HEK293 (cell line): ENCODE data around the gene ZNRF1.

ENCODE experiments used
- GLI4 ChIP-seq: fragments of 450-650 bp; formaldehyde crosslinking; IDR thresholded peaks from 2 replicates; pipeline ENCODE4 v1.5.1; 2016; ENCODE audit warnings: missing biosample characterization, missing genetic modification characterization
- GLIS2 ChIP-seq: fragments of 450-650 bp; formaldehyde crosslinking; IDR thresholded peaks from 2 replicates; pipeline ENCODE4 v1.5.1; 2016; ENCODE audit warnings: missing biosample characterization, missing genetic modification characterization
- KLF1 ChIP-seq: fragments of 450-650 bp; formaldehyde crosslinking; IDR thresholded peaks from 2 replicates; pipeline ENCODE4 v1.5.1; 2016; ENCODE audit warnings: missing biosample characterization, missing genetic modification characterization
- KLF7 ChIP-seq: fragments of 450-650 bp; formaldehyde crosslinking; IDR thresholded peaks from 2 replicates; pipeline ENCODE4 v1.5.1; 2016; ENCODE audit warnings: missing biosample characterization, missing genetic modification characterization, borderline replicate concordance
- KLF9 ChIP-seq: fragments of 450-650 bp; formaldehyde crosslinking; IDR thresholded peaks from 2 replicates; pipeline ENCODE4 v1.5.1; 2016; ENCODE audit warnings: missing biosample characterization, missing genetic modification characterization, low read depth
- PRDM2 ChIP-seq: fragments of 450-650 bp; formaldehyde crosslinking; IDR thresholded peaks from 2 replicates; pipeline ENCODE4 v1.5.1; 2016; ENCODE audit warnings: missing biosample characterization, missing genetic modification characterization, borderline replicate concordance
- REPIN1 ChIP-seq: fragments of 450-650 bp; formaldehyde crosslinking; IDR thresholded peaks from 2 replicates; pipeline ENCODE4 v1.5.1; 2017; ENCODE audit warnings: missing biosample characterization, missing genetic modification characterization, low read depth
- YY2 ChIP-seq: fragments of 450-650 bp; formaldehyde crosslinking; IDR thresholded peaks from 2 replicates; pipeline ENCODE4 v1.5.1; 2016; ENCODE audit warnings: missing biosample characterization, missing genetic modification characterization
- ZBTB44 ChIP-seq: fragments of 450-650 bp; IDR thresholded peaks from 2 replicates; pipeline ENCODE4 v1.5.1; 2018; ENCODE audit warnings: missing biosample characterization, mild to moderate bottlenecking, missing genetic modification characterization
- ZBTB48 ChIP-seq: fragments of 450-650 bp; formaldehyde crosslinking; IDR thresholded peaks from 2 replicates; pipeline ENCODE4 v1.5.1; 2016; ENCODE audit warnings: missing biosample characterization, missing genetic modification characterization
- ZBTB7A ChIP-seq: fragments of 450-650 bp; formaldehyde crosslinking; IDR thresholded peaks from 2 replicates; pipeline ENCODE4 v1.5.1; 2016; ENCODE audit warnings: low read depth, missing biosample characterization, missing genetic modification characterization
- ZIC2 ChIP-seq: fragments of 450-650 bp; formaldehyde crosslinking; IDR thresholded peaks from 2 replicates; pipeline ENCODE4 v1.5.1; 2016; ENCODE audit warnings: missing biosample characterization, missing genetic modification characterization
- ZNF24 ChIP-seq: fragments of 450-650 bp; formaldehyde crosslinking; IDR thresholded peaks from 2 replicates; pipeline ENCODE4 v1.5.1; 2016; ENCODE audit warnings: missing biosample characterization, missing genetic modification characterization
- ZNF302 ChIP-seq: fragments of 450-650 bp; formaldehyde crosslinking; IDR thresholded peaks from 2 replicates; pipeline ENCODE4 v1.5.1; 2016; ENCODE audit warnings: missing biosample characterization, missing genetic modification characterization, low read depth
- ZNF311 ChIP-seq: fragments of 450-650 bp; formaldehyde crosslinking; IDR thresholded peaks from 2 replicates; pipeline ENCODE4 v1.5.1; 2017; ENCODE audit warnings: missing biosample characterization, missing genetic modification characterization, borderline replicate concordance
- ZNF341 ChIP-seq: fragments of 450-650 bp; formaldehyde crosslinking; IDR thresholded peaks from 2 replicates; pipeline ENCODE4; 2016; ENCODE audit warnings: low read depth, missing biosample characterization, missing genetic modification characterization
- ZNF350 ChIP-seq: fragments of 450-650 bp; formaldehyde crosslinking; IDR thresholded peaks from 2 replicates; pipeline ENCODE4 v1.5.0; 2017; ENCODE audit warnings: missing biosample characterization, mild to moderate bottlenecking, missing genetic modification characterization
- ZNF394 ChIP-seq: fragments of 450-650 bp; formaldehyde crosslinking; IDR thresholded peaks from 2 replicates; pipeline ENCODE4 v1.5.1; 2016; ENCODE audit warnings: missing biosample characterization, missing genetic modification characterization, mild to moderate bottlenecking, moderate library complexity, borderline replicate concordance
- ZNF416 ChIP-seq: fragments of 450-650 bp; formaldehyde crosslinking; IDR thresholded peaks from 2 replicates; pipeline ENCODE4 v1.5.1; 2016; ENCODE audit warnings: missing biosample characterization, missing genetic modification characterization
- ZNF423 ChIP-seq: fragments of 450-650 bp; formaldehyde crosslinking; IDR thresholded peaks from 2 replicates; pipeline ENCODE4 v1.5.1; 2016; ENCODE audit warnings: missing biosample characterization, missing genetic modification characterization
- ZNF433 ChIP-seq: fragments of 450-650 bp; formaldehyde crosslinking; IDR thresholded peaks from 2 replicates; pipeline ENCODE4 v1.5.1; 2016; ENCODE audit warnings: missing biosample characterization, missing genetic modification characterization, low read depth
- ZNF488 ChIP-seq: fragments of 450-650 bp; formaldehyde crosslinking; IDR thresholded peaks from 2 replicates; pipeline ENCODE4 v1.5.1; 2016; ENCODE audit warnings: missing biosample characterization, missing genetic modification characterization
- ZNF621 ChIP-seq: fragments of 450-650 bp; formaldehyde crosslinking; IDR thresholded peaks from 2 replicates; pipeline ENCODE4 v1.5.1; 2017; ENCODE audit warnings: missing biosample characterization, missing genetic modification characterization
- ZNF626 ChIP-seq: fragments of 450-650 bp; sonication (Bioruptor Pico); formaldehyde crosslinking; IDR thresholded peaks from 2 replicates; pipeline ENCODE4 v1.5.1; 2018; ENCODE audit warnings: missing biosample characterization, missing genetic modification characterization, inconsistent platforms
- ZNF629 ChIP-seq: fragments of 450-650 bp; formaldehyde crosslinking; IDR thresholded peaks from 2 replicates; pipeline ENCODE4 v1.5.1; 2017; ENCODE audit warnings: missing biosample characterization, missing genetic modification characterization
- ZNF664 ChIP-seq: fragments of 450-650 bp; formaldehyde crosslinking; IDR thresholded peaks from 2 replicates; pipeline ENCODE4 v1.5.1; 2016; ENCODE audit warnings: missing biosample characterization, missing genetic modification characterization
- ZNF707 ChIP-seq: fragments of 450-650 bp; formaldehyde crosslinking; IDR thresholded peaks from 2 replicates; pipeline ENCODE4 v1.5.1; 2016; ENCODE audit warnings: missing biosample characterization, missing genetic modification characterization
- ZNF843 ChIP-seq: fragments of 450-650 bp; formaldehyde crosslinking; IDR thresholded peaks from 2 replicates; pipeline ENCODE4 v1.5.1; 2016; ENCODE audit warnings: missing biosample characterization, missing genetic modification characterization
- ZSCAN16 ChIP-seq: fragments of 450-650 bp; formaldehyde crosslinking; IDR thresholded peaks from 2 replicates; pipeline ENCODE4 v1.5.1; 2016; ENCODE audit warnings: missing biosample characterization, missing genetic modification characterization
- ZSCAN23 ChIP-seq: fragments of 450-650 bp; formaldehyde crosslinking; IDR thresholded peaks from 2 replicates; pipeline ENCODE4 v1.5.1; 2016; ENCODE audit warnings: missing biosample characterization, missing genetic modification characterization
- TF ChIP-seq, protein P1 (sequence below): fragments of 450-650 bp; formaldehyde crosslinking; IDR thresholded peaks from 2 replicates; pipeline ENCODE4 v1.5.1; 2016; ENCODE audit warnings: missing biosample characterization, missing genetic modification characterization

Gene ZNRF1

GRCh38 chr16:74984529-74985296, 14.1 kb upstream of the ZNRF1 start, which contains the start of gene WDR59 (continued):
- TF ChIP-seq ZNF341 (peak; percentile 93), ZNF843 (tag by site-specific recombination) (0 out of 2 replicates have a peak, but pooled peaks have one; percentile 31), KLF9 (tag by site-specific recombination) (peak; percentile 100), ZNF433 (tag by site-specific recombination) (no peak), ZNF488 (tag by site-specific recombination) (no peak), ZNF626 (tag by site-specific recombination) (no peak), ZNF311 (tag by site-specific recombination) (no peak), REPIN1 (tag by site-specific recombination) (0 out of 2 replicates have a peak, but pooled peaks have one; percentile 17), ZIC2 (tag by site-specific recombination) (0 out of 2 replicates have a peak, but pooled peaks have one; percentile 49), ZNF423 (tag by site-specific recombination) (no peak), ZNF621 (tag by site-specific recombination) (no peak), ZBTB7A (tag by site-specific recombination) (0 out of 2 replicates have a peak, but pooled peaks have one; percentile 33), YY2 (tag by site-specific recombination) (peak; percentile 62), ZNF24 (tag by site-specific recombination) (no peak), ZNF416 (tag by site-specific recombination) (no peak), ZNF302 (tag by site-specific recombination) (no peak), GLIS2 (tag by site-specific recombination) (peak; percentile 96), PRDM2 (tag by site-specific recombination) (peak; percentile 91; the same call in 1 of the 2 replicates), ZNF707 (tag by site-specific recombination) (no peak), GLI4 (tag by site-specific recombination) (no peak), ZNF394 (tag by site-specific recombination) (peak; percentile 25; the same call in 1 of the 2 replicates), KLF7 (tag by site-specific recombination) (peak; percentile 36; the same call in 1 of the 2 replicates), ZNF664 (0 out of 2 replicates have a peak, but pooled peaks have one; percentile 1), ZSCAN23 (tag by site-specific recombination) (no peak), ZBTB48 (no peak), ZNF350 (tag by site-specific recombination) (no peak), ZSCAN16 (tag by site-specific recombination) (peak; percentile 26; the same call in 1 of the 2 replicates), ZNF629 (tag by site-specific recombination) (no peak; the same call in 1 of the 2 replicates), KLF1 (peak; percentile 64), ZBTB44 (tag by site-specific recombination) (no peak)
- TF ChIP-seq, protein P1, sequence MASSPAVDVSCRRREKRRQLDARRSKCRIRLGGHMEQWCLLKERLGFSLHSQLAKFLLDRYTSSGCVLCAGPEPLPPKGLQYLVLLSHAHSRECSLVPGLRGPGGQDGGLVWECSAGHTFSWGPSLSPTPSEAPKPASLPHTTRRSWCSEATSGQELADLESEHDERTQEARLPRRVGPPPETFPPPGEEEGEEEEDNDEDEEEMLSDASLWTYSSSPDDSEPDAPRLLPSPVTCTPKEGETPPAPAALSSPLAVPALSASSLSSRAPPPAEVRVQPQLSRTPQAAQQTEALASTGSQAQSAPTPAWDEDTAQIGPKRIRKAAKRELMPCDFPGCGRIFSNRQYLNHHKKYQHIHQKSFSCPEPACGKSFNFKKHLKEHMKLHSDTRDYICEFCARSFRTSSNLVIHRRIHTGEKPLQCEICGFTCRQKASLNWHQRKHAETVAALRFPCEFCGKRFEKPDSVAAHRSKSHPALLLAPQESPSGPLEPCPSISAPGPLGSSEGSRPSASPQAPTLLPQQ (tag by site-specific recombination) = peak; percentile 69
